C4-2B (cell line): ENCODE data around the gene GFPT2.
A peak's percentile ranks its signal among the peaks of the same experiment; 100 is the strongest.

Experiments
- H3K27ac ChIP-seq: fragments of 450-650 bp; 2 replicates; pipeline ENCODE4 v1.5.1; 2017
- CTCF ChIP-seq: fragments of 450-650 bp; conservative IDR thresholded peaks from 2 replicates; pipeline ENCODE4 v1.5.1; 2017; ENCODE audit warnings: mild to moderate bottlenecking
- ZFX ChIP-seq: fragments of 450-650 bp; IDR thresholded peaks from 2 replicates; pipeline ENCODE4 v1.6.1; 2017

The GFPT2 gene

GRCh38 chr5:180331647-180331950 lies 21.5 kb downstream of the GFPT2 start:
- no peak for TF ChIP-seq ZFX
- TF ChIP-seq CTCF, result no peak
- H3K27ac ChIP-seq, result no peak overlapping the region

GRCh38 chr5:180330810-180331646 lies 22.1 kb downstream of the GFPT2 start:
- no peak overlapping the region for H3K27ac ChIP-seq
- TF ChIP-seq ZFX, result no peak
- TF ChIP-seq CTCF, result no peak

- H3K27ac ChIP-seq, result no peak overlapping the region
- TF ChIP-seq ZFX (no peak), CTCF (no peak)
Measured at GRCh38 chr5:180330270-180330648, 22.9 kb downstream of the GFPT2 start.

- H3K27ac ChIP-seq, result no peak overlapping the region
- no peak for TF ChIP-seq ZFX
- TF ChIP-seq CTCF, result no peak
Measured at GRCh38 chr5:180329606-180330269, 23.4 kb downstream of the GFPT2 start.

- no peak overlapping the region for H3K27ac ChIP-seq
- TF ChIP-seq CTCF (no peak), ZFX (no peak)
Measured at GRCh38 chr5:180329138-180329435, 24.0 kb downstream of the GFPT2 start.

- H3K27ac ChIP-seq, result no peak overlapping the region
- no peak for TF ChIP-seq ZFX
- TF ChIP-seq CTCF, result peak; percentile 89
Measured at GRCh38 chr5:180328296-180329137, 24.6 kb downstream of the GFPT2 start.
